ENCODE data around the gene BRSK1.
A peak's percentile ranks its signal among the peaks of the same experiment; 100 is the strongest.

Gene BRSK1

GRCh38 chr19:55283548-55284377, at the start of gene BRSK1:
Gene BRSK1 (plus strand): TSS chr19:55283997. CDS start chr19:55284443, 446 bp downstream.
- peak; percentile 93 for DNase-seq

- no peak for DNase-seq
These were observed 45.8 kb upstream of the BRSK1 start for GRCh38 chr19:55238030-55238429.

- DNase-seq: no peak
These were observed 44.8 kb upstream of the BRSK1 start for GRCh38 chr19:55239004-55239403.

- no peak for DNase-seq
These were observed 43.1 kb upstream of the BRSK1 start for GRCh38 chr19:55240713-55241020.

GRCh38 chr19:55241143-55241934, 42.5 kb upstream of the BRSK1 start:
- DNase-seq: no peak

- no peak for DNase-seq
These were observed 41.8 kb upstream of the BRSK1 start for GRCh38 chr19:55241935-55242464.

GRCh38 chr19:55242517-55242916, 41.3 kb upstream of the BRSK1 start:
- DNase-seq: no peak

- no peak for DNase-seq
These were observed 39.7 kb upstream of the BRSK1 start for GRCh38 chr19:55244004-55244680.

- no peak for DNase-seq
These were observed 38.4 kb upstream of the BRSK1 start for GRCh38 chr19:55245236-55245904.

GRCh38 chr19:55246462-55247451, 37.0 kb upstream of the BRSK1 start:
- DNase-seq: no peak

- DNase-seq: no peak
These were observed 36.1 kb upstream of the BRSK1 start for GRCh38 chr19:55247621-55248099.

GRCh38 chr19:55248166-55248675, 35.6 kb upstream of the BRSK1 start:
- DNase-seq: no peak

GRCh38 chr19:55248704-55249103, 35.1 kb upstream of the BRSK1 start:
- no peak for DNase-seq

- DNase-seq: no peak
These were observed 34.0 kb upstream of the BRSK1 start for GRCh38 chr19:55249841-55250240.

- DNase-seq: no peak
These were observed 33.3 kb upstream of the BRSK1 start for GRCh38 chr19:55250262-55251036.

GRCh38 chr19:55251341-55252081, 32.3 kb upstream of the BRSK1 start:
- no peak for DNase-seq

- no peak for DNase-seq
These were observed 30.8 kb upstream of the BRSK1 start for GRCh38 chr19:55252760-55253663.

- DNase-seq: no peak
These were observed 29.8 kb upstream of the BRSK1 start for GRCh38 chr19:55253842-55254624.
